ENCODE results near the gene PSD4.

PSD4 gene

DNA sequence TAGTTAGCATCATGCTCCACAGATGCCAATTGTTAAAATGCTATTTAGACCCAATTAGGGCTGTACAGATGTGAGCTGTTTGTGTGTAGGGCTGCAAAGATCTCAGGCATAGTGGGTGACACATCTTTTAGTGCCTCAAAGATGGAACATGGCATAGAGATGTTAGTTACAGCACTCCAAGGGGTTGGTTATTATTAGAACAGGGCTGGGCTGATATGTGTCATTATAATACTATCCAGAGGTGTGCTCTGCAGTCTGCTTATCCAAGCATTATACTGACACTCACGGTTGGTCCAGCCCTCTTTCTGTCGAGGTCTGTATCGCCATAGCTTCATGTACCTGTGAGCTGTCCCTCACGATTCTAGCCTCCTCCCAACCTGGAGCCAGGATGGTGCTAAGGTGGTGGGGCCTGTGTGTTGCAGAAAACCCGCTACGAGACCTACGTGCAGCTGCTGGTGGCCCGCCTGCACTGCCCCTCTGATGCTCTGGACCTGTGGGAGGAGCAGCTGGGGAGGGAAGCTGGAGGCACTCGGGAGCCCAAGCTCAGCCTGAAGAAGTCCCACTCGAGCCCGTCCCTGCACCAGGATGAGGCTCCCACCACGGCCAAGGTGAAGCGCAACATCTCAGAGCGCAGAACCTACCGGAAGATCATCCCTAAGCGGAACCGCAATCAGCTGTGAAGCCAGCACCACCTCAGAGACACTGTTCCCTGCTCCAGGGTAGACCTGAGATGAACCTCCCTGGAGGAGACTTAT is 27.1 kb downstream of the PSD4 start:
- Histone ChIP-seq H3K4me3 (ENCODE audit: low read length) (no peak overlapping the region), H3K27me3 (ENCODE audit: low read depth, low read length) (no peaks in the 10 kb centered on the region), H3K4me1 (ENCODE audit: low read length) (no peaks in the 10 kb centered on the region), H3K36me3 (replicated peaks; ENCODE audit: low read depth, low read length) (peaks cover 44% of the 10 kb centered on the region), H2AFZ (ENCODE audit: low read depth, low read length) (no peak overlapping the region), H4K20me1 (ENCODE audit: insufficient read depth, low read length) (peaks cover 5% of the 10 kb centered on the region; the same call in 1 of the 2 replicates), H3K27ac (ENCODE audit: low read length) (no peak overlapping the region), H3K9me3 (ENCODE audit: insufficient read depth, low read length) (no peaks in the 10 kb centered on the region), H3K79me2 (ENCODE audit: low read length) (no peaks in the 10 kb centered on the region), H3K4me2 (ENCODE audit: low read length) (no peak overlapping the region), H3K9ac (ENCODE audit: low read length) (no peak overlapping the region)
- TF ChIP-seq, protein P1, sequence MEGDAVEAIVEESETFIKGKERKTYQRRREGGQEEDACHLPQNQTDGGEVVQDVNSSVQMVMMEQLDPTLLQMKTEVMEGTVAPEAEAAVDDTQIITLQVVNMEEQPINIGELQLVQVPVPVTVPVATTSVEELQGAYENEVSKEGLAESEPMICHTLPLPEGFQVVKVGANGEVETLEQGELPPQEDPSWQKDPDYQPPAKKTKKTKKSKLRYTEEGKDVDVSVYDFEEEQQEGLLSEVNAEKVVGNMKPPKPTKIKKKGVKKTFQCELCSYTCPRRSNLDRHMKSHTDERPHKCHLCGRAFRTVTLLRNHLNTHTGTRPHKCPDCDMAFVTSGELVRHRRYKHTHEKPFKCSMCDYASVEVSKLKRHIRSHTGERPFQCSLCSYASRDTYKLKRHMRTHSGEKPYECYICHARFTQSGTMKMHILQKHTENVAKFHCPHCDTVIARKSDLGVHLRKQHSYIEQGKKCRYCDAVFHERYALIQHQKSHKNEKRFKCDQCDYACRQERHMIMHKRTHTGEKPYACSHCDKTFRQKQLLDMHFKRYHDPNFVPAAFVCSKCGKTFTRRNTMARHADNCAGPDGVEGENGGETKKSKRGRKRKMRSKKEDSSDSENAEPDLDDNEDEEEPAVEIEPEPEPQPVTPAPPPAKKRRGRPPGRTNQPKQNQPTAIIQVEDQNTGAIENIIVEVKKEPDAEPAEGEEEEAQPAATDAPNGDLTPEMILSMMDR (IDR thresholded peaks at IDR 0.05; ENCODE audit: low read depth, low read length), result no peak
- no peak for TF ChIP-seq EZH2phosphoT487 (IDR thresholded peaks at IDR 0.05; ENCODE audit: low read depth)

DNA sequence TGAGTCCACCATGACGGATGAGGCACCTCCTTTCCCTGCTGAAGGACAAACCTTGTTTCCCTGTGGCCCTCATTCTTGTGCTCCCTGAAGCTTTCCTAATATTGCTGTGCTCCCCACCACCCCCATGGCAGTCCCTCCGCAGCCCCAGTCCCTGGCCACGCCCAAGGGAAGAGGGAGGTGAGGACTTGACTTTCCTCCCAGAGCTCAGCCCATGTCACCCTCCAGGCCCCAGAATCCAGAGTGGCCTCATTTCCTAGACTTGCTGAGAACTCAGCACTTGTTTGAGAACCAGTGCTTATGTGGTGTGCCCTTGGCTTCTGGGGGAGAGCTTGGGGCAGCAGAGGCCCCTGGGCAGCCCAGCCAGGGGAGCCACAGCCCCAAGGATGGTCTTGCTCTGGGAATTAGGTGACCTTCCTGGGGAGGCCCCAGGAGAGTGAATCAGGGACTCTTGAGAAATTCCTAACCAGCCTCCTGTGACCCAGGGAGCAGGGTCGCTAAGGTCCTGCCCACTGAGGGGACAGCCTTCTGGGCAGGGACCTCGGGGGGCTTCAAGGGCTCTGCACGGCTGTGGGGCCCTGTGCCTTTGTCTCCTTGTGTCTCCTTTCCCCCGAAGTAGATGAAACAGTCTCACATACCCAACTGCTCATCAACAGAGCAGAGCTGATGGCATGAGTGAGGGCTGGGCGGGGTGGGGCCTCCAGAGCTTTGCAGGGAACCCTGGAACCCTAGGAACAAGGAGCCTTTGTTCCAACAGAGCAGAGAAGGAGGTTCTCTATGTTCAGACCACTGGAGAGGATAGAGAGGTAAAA is 27.9 kb downstream of the PSD4 start:
- no peak overlapping the region for H2AFZ ChIP-seq (ENCODE audit: low read depth, low read length)
- no peaks in the 10 kb centered on the region for H3K4me1 ChIP-seq (ENCODE audit: low read length)
- no peak overlapping the region for H3K27ac ChIP-seq (ENCODE audit: low read length)
- H3K4me3 ChIP-seq (ENCODE audit: low read length), result no peak overlapping the region
- TF ChIP-seq, protein P1 (IDR thresholded peaks at IDR 0.05; ENCODE audit: low read depth, low read length), result no peak
- no peaks in the 10 kb centered on the region for H3K27me3 ChIP-seq (ENCODE audit: low read depth, low read length)
- H3K79me2 ChIP-seq (ENCODE audit: low read length), result no peaks in the 10 kb centered on the region
- H3K36me3 ChIP-seq (replicated peaks; ENCODE audit: low read depth, low read length), result peaks cover 36% of the 10 kb centered on the region
- no peaks in the 10 kb centered on the region for H3K9me3 ChIP-seq (ENCODE audit: insufficient read depth, low read length)
- H3K4me2 ChIP-seq (ENCODE audit: low read length), result no peak overlapping the region
- H4K20me1 ChIP-seq (ENCODE audit: insufficient read depth, low read length), result peaks cover 5% of the 10 kb centered on the region; the same call in 1 of the 2 replicates
- no peak overlapping the region for H3K9ac ChIP-seq (ENCODE audit: low read length)

DNA sequence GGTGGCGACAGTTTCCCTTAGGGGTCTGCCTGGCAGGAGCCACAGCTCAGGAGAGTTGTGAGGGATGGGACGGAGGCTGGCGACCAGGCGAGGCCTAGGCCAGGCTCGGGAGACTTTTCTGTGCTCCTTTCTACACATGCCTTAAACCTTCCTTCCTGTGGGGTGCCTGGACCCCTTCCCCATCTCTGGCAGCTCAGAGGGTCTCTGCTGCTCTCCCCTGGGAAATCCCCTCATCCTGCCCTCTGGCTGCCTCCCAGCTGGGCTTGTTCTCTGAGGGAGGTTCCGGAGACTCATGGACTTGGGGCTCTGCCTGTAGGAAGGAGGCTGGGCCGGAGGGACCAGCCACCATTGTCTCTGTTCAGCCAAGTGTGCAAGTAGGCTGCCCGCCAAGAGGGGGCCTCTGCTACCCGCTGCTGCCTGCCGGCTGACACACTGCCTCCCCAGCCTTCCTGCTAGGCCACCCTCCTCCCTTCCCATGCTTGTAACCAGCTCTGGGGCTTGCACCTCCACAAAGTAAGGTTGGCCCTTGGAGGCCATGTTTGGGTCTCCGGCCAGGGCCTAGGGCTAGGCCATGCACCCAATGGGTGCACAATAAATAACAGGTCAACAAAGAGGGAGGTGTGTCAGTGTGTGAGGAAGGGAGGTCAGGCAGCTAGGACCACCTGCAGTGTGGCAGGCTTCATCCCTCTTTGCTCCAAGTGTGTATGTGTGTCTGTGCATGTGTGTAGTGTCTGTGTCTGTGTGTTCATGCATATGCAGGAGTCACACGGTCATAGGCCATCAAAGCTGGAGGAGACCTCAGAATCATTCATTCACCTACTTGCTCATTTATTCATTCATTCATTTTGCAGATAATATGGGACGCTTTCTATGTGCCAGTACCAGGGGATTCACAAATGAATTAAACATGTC is 28.8 kb downstream of the PSD4 start:
- Histone ChIP-seq H3K4me1 (ENCODE audit: low read length) (no peaks in the 10 kb centered on the region), H3K27me3 (ENCODE audit: low read depth, low read length) (no peaks in the 10 kb centered on the region), H2AFZ (ENCODE audit: low read depth, low read length) (no peak overlapping the region), H4K20me1 (ENCODE audit: insufficient read depth, low read length) (peaks cover 5% of the 10 kb centered on the region; the same call in 1 of the 2 replicates), H3K9me3 (ENCODE audit: insufficient read depth, low read length) (no peaks in the 10 kb centered on the region), H3K4me2 (ENCODE audit: low read length) (no peak overlapping the region), H3K27ac (ENCODE audit: low read length) (no peak overlapping the region), H3K79me2 (ENCODE audit: low read length) (no peaks in the 10 kb centered on the region), H3K4me3 (ENCODE audit: low read length) (no peak overlapping the region), H3K9ac (ENCODE audit: low read length) (no peak overlapping the region), H3K36me3 (replicated peaks; ENCODE audit: low read depth, low read length) (peaks cover 27% of the 10 kb centered on the region)
- TF ChIP-seq EZH2phosphoT487 (IDR thresholded peaks at IDR 0.05; ENCODE audit: low read depth), result no peak
- TF ChIP-seq, protein P1 (IDR thresholded peaks at IDR 0.05; ENCODE audit: low read depth, low read length), result no peak
